VCaP (cell line): ENCODE results near the gene CDC42EP1.

ENCODE experiments used
- H3K27ac ChIP-seq: fragments of 450-650 bp; 2 replicates; pipeline ENCODE4 v1.5.1; 2017
- CTCF ChIP-seq: fragments of 450-650 bp; conservative IDR thresholded peaks from 2 replicates; pipeline ENCODE4 v1.5.1; 2017; ENCODE audit warnings: mild to moderate bottlenecking, moderate library complexity

The CDC42EP1 gene

GRCh38 chr22:37608477-37609239 is 48.4 kb downstream of the CDC42EP1 start, which contains the start of gene GGA1:
GGA1 (plus strand) TSS chr22:37608834; CDS start chr22:37608861, 27 bp downstream.
- peak within 1 kb of the TSS; percentile 96 for H3K27ac ChIP-seq
- no peak for TF ChIP-seq CTCF

GRCh38 chr22:37609240-37610152 is 49.2 kb downstream of the CDC42EP1 start:
- H3K27ac ChIP-seq: peak overlapping the region; percentile 96
- no peak for TF ChIP-seq CTCF

GRCh38 chr22:37610153-37610475 is 49.8 kb downstream of the CDC42EP1 start:
- peak overlapping the region; percentile 96 for H3K27ac ChIP-seq

- no peak for TF ChIP-seq CTCF
- H3K27ac ChIP-seq: peak overlapping the region; percentile 96
Observed at GRCh38 chr22:37610480-37611129, 50.3 kb downstream of the CDC42EP1 start.

- H3K27ac ChIP-seq: peak overlapping the region; percentile 8; the same call in 1 of the 2 replicates
Observed at GRCh38 chr22:37611207-37611606, 50.9 kb downstream of the CDC42EP1 start.

GRCh38 chr22:37616201-37617083 is 56.2 kb downstream of the CDC42EP1 start:
- H3K27ac ChIP-seq: no peak overlapping the region
- no peak for TF ChIP-seq CTCF

More at GRCh38 chr22:37611207-37611606, 50.9 kb downstream of the CDC42EP1 start:
- no peak for TF ChIP-seq CTCF

- no peak overlapping the region for H3K27ac ChIP-seq
- no peak for TF ChIP-seq CTCF
Observed at GRCh38 chr22:37617431-37617830, 57.2 kb downstream of the CDC42EP1 start.
